Measurements from ENCODE around the gene NLGN1. TPM values are rescaled to one million over a fixed set of nuclear protein-coding genes. Genes with fewer than 3 reads are reported as not detected.

The NLGN1 gene
- total and polyA plus RNA-seq, 9 of the 15 experiments (the other 6 are each of a cell fraction or from before 2014, with no cell fraction given), result under 0.01 to 0.01 TPM; not detected in 7

DNA sequence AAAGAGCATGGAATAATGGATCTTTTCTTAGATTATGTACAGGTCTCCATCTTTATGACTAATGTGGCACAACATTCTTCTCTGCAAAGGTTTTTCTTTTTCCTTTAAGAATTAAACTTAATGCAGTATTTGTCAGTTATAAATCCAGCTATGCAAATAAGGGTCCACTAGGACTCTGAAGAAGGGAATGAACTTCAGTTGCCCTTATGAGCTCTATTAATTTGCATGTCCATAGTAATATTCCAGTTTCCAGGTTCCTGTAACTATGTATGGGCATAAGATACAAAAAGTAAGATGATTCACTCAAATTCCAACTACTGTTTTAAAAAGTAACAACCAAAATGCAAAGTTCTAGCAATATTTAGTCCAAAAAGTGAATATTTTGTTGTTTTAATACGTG is 337.4 kb downstream of the NLGN1 start (continued):
- TF ChIP-seq MEF2D (tag; conservative IDR thresholded peaks at IDR 0.05; ENCODE audit: low read depth) (no peak), TBL1XR1 (IDR thresholded peaks at IDR 0.05; ENCODE audit: low read length in 2 of 2) (no peak), JUNB (CRISPR knock-in tag; conservative IDR thresholded peaks at IDR 0.05) (no peak), TSC22D4 (tag; IDR thresholded peaks at IDR 0.05) (no peak), CCAR2 (IDR thresholded peaks at IDR 0.05; ENCODE audit: low read depth, low read length) (no peak)
- TF ChIP-seq, protein P1, sequence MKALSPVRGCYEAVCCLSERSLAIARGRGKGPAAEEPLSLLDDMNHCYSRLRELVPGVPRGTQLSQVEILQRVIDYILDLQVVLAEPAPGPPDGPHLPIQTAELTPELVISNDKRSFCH (CRISPR knock-in tag; IDR thresholded peaks at IDR 0.05), result no peak
- TF ChIP-seq, protein P1 (tag; IDR thresholded peaks at IDR 0.05), result no peak
- TF ChIP-seq, protein P2, sequence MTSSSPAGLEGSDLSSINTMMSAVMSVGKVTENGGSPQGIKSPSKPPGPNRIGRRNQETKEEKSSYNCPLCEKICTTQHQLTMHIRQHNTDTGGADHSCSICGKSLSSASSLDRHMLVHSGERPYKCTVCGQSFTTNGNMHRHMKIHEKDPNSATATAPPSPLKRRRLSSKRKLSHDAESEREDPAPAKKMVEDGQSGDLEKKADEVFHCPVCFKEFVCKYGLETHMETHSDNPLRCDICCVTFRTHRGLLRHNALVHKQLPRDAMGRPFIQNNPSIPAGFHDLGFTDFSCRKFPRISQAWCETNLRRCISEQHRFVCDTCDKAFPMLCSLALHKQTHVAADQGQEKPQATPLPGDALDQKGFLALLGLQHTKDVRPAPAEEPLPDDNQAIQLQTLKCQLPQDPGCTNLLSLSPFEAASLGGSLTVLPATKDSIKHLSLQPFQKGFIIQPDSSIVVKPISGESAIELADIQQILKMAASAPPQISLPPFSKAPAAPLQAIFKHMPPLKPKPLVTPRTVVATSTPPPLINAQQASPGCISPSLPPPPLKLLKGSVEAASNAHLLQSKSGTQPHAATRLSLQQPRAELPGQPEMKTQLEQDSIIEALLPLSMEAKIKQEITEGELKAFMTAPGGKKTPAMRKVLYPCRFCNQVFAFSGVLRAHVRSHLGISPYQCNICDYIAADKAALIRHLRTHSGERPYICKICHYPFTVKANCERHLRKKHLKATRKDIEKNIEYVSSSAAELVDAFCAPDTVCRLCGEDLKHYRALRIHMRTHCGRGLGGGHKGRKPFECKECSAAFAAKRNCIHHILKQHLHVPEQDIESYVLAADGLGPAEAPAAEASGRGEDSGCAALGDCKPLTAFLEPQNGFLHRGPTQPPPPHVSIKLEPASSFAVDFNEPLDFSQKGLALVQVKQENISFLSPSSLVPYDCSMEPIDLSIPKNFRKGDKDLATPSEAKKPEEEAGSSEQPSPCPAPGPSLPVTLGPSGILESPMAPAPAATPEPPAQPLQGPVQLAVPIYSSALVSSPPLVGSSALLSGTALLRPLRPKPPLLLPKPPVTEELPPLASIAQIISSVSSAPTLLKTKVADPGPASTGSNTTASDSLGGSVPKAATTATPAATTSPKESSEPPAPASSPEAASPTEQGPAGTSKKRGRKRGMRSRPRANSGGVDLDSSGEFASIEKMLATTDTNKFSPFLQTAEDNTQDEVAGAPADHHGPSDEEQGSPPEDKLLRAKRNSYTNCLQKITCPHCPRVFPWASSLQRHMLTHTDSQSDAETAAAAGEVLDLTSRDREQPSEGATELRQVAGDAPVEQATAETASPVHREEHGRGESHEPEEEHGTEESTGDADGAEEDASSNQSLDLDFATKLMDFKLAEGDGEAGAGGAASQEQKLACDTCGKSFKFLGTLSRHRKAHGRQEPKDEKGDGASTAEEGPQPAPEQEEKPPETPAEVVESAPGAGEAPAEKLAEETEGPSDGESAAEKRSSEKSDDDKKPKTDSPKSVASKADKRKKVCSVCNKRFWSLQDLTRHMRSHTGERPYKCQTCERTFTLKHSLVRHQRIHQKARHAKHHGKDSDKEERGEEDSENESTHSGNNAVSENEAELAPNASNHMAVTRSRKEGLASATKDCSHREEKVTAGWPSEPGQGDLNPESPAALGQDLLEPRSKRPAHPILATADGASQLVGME (CRISPR knock-in tag; IDR thresholded peaks at IDR 0.05), result no peak
- TF ChIP-seq, protein P3, sequence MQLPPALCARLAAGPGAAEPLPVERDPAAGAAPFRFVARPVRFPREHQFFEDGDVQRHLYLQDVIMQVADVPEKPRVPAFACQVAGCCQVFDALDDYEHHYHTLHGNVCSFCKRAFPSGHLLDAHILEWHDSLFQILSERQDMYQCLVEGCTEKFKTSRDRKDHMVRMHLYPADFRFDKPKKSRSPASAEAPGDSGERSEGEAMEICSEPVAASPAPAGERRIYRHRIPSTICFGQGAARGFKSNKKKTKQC (CRISPR knock-in tag; IDR thresholded peaks at IDR 0.05), result no peak
- TF ChIP-seq, protein P4, sequence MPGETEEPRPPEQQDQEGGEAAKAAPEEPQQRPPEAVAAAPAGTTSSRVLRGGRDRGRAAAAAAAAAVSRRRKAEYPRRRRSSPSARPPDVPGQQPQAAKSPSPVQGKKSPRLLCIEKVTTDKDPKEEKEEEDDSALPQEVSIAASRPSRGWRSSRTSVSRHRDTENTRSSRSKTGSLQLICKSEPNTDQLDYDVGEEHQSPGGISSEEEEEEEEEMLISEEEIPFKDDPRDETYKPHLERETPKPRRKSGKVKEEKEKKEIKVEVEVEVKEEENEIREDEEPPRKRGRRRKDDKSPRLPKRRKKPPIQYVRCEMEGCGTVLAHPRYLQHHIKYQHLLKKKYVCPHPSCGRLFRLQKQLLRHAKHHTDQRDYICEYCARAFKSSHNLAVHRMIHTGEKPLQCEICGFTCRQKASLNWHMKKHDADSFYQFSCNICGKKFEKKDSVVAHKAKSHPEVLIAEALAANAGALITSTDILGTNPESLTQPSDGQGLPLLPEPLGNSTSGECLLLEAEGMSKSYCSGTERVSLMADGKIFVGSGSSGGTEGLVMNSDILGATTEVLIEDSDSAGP (CRISPR knock-in tag; IDR thresholded peaks at IDR 0.05), result no peak
